Measurements from ENCODE around the gene ALOXE3.
A peak's percentile ranks its signal among the peaks of the same experiment; 100 is the strongest.

The ALOXE3 gene

GRCh38 chr17:8117980-8118768 is at the start of gene ALOXE3:
Gene ALOXE3, minus strand, starts transcription at chr17:8118514. Its CDS starts 524 bp downstream, at chr17:8117990.
- no peak for DNase-seq

GRCh38 chr17:8167526-8167925 is 49.2 kb upstream of the ALOXE3 start:
- no peak for DNase-seq

- DNase-seq: no peak
These were observed 48.4 kb upstream of the ALOXE3 start for GRCh38 chr17:8166731-8167130.

GRCh38 chr17:8164815-8165131 is 46.5 kb upstream of the ALOXE3 start:
- no peak for DNase-seq

GRCh38 chr17:8163978-8164814 is 45.9 kb upstream of the ALOXE3 start:
- no peak for DNase-seq

- DNase-seq: no peak
These were observed 45.0 kb upstream of the ALOXE3 start for GRCh38 chr17:8162997-8163977.

- no peak for DNase-seq
These were observed 44.1 kb upstream of the ALOXE3 start, which contains the start of gene VAMP2 for GRCh38 chr17:8162233-8162996. Gene VAMP2, minus strand, starts transcription at chr17:8162948. Its CDS starts 69 bp downstream, at chr17:8162879.

GRCh38 chr17:8161289-8162232 is 43.2 kb upstream of the ALOXE3 start:
- no peak for DNase-seq

- no peak for DNase-seq
These were observed 42.5 kb upstream of the ALOXE3 start for GRCh38 chr17:8160741-8161221.

GRCh38 chr17:8160224-8160577 is 41.9 kb upstream of the ALOXE3 start:
- DNase-seq: no peak

GRCh38 chr17:8159459-8160223 is 41.3 kb upstream of the ALOXE3 start:
- DNase-seq: no peak

GRCh38 chr17:8159032-8159400 is 40.7 kb upstream of the ALOXE3 start:
- DNase-seq: no peak

GRCh38 chr17:8158267-8159031 is 40.1 kb upstream of the ALOXE3 start:
- DNase-seq: no peak

GRCh38 chr17:8156246-8156992 is 38.1 kb upstream of the ALOXE3 start:
- peak; percentile 80 for DNase-seq

GRCh38 chr17:8155996-8156245 is 37.6 kb upstream of the ALOXE3 start:
- DNase-seq: no peak

- no peak for DNase-seq
These were observed 37.1 kb upstream of the ALOXE3 start for GRCh38 chr17:8155231-8155995.

GRCh38 chr17:8154608-8155155 is 36.4 kb upstream of the ALOXE3 start:
- DNase-seq: no peak

Measured in cortex of kidney (tissue), 1 donor.